NCI-H345 treated with DMSO at 0.1 percent for 48 hours (cell line): ENCODE data around the gene HSD17B1.
"Not testable (repeated sequence)": the region's sequence is repeated elsewhere in the genome, so short reads cannot be mapped to it uniquely, and the experiment has no call there.

Source experiments
- DNase-seq: peaks from one replicate; lab custom pipeline; 2025; ENCODE audit not compliant: unreplicated experiment; lab: John Stamatoyannopoulos, UW

HSD17B1 gene

GRCh38 chr17:42545755-42546505 is 6.8 kb upstream of the HSD17B1 start:
- not testable (repeated sequence) for DNase-seq

GRCh38 chr17:42547001-42547461 is 5.7 kb upstream of the HSD17B1 start:
- no peak for DNase-seq

GRCh38 chr17:42547698-42548069 is 5.0 kb upstream of the HSD17B1 start:
- DNase-seq: no peak

- DNase-seq: peak; percentile 71
Observed at GRCh38 chr17:42548070-42548837, 4.5 kb upstream of the HSD17B1 start.

GRCh38 chr17:42548993-42549755 is 3.5 kb upstream of the HSD17B1 start:
- no peak for DNase-seq

- no peak for DNase-seq
Observed at GRCh38 chr17:42553161-42553818, 567 bp downstream of the HSD17B1 start.

- DNase-seq: no peak
Observed at GRCh38 chr17:42553866-42554249, 1.1 kb downstream of the HSD17B1 start.

GRCh38 chr17:42554250-42555121 is 1.8 kb downstream of the HSD17B1 start:
- DNase-seq: peak; percentile 44

- DNase-seq: no peak
Observed at GRCh38 chr17:42555122-42555622, 2.4 kb downstream of the HSD17B1 start.

GRCh38 chr17:42555961-42556617 is 3.4 kb downstream of the HSD17B1 start:
- DNase-seq: not testable (repeated sequence)

- DNase-seq: no peak
Observed at GRCh38 chr17:42559075-42559474, 6.4 kb downstream of the HSD17B1 start.

GRCh38 chr17:42560246-42560645 is 7.5 kb downstream of the HSD17B1 start:
- no peak for DNase-seq

- DNase-seq: peak; percentile 93
Observed at GRCh38 chr17:42561897-42562387, 9.2 kb downstream of the HSD17B1 start, which contains the start of gene COASY. Gene COASY, plus strand, starts transcription at chr17:42562148. Its CDS starts 475 bp downstream, at chr17:42562623.

GRCh38 chr17:42562388-42563142 is 9.8 kb downstream of the HSD17B1 start:
- no peak for DNase-seq

GRCh38 chr17:42563143-42563509 is 10.4 kb downstream of the HSD17B1 start:
- DNase-seq: no peak

- DNase-seq: no peak
Observed at GRCh38 chr17:42563543-42563942, 10.8 kb downstream of the HSD17B1 start.

GRCh38 chr17:42563950-42564349 is 11.2 kb downstream of the HSD17B1 start:
- no peak for DNase-seq

GRCh38 chr17:42564815-42565522 is 12.2 kb downstream of the HSD17B1 start:
- no peak for DNase-seq
